GM23338 (cell line): Measurements from ENCODE around the gene IKBKG. TPM values are rescaled to one million over a fixed set of nuclear protein-coding genes. Genes with fewer than 3 reads are reported as not detected.

Experiments
- ATAC-seq: fragments of 200-7000 bp; cut with Tn5 transposase; 3 replicates; pipeline ENCODE4 v1.9.1; 2020
- DNase-seq: peaks from one replicate; pipeline ENCODE4 v3.0.0-alpha.2; 2015; ENCODE audit warnings: low spot score
- H2AFZ ChIP-seq: fragments of 200-600 bp; sonication (generic); 2 replicates; pipeline ENCODE4 v1.8.0; 2016; ENCODE audit warnings: antibody characterized with exemption, mild to moderate bottlenecking, moderate library complexity
- H3F3A ChIP-seq: fragments of 200-600 bp; sonication (generic); replicated peaks from 2 replicates; pipeline ENCODE4 v1.8.0; 2017; ENCODE audit warnings: antibody characterized with exemption, mixed run types, low read depth
- H3K27ac ChIP-seq: fragments of 200-600 bp; sonication (generic); 2 replicates; pipeline ENCODE4 v1.6.1; 2016; ENCODE audit warnings: low read depth
- H3K27me3 ChIP-seq: fragments of 200-600 bp; sonication (generic); 2 replicates; pipeline ENCODE4 v1.8.0; 2016; ENCODE audit warnings: mild to moderate bottlenecking, mixed run types, moderate library complexity; ENCODE audit not compliant: insufficient read depth
- H3K36me3 ChIP-seq: fragments of 200-600 bp; sonication (generic); 2 replicates; pipeline ENCODE4 v1.8.0; 2016; ENCODE audit warnings: mild to moderate bottlenecking; ENCODE audit not compliant: insufficient read depth
- H3K4me1 ChIP-seq: fragments of 200-600 bp; sonication (generic); 2 replicates; pipeline ENCODE4 v1.8.0; 2016; ENCODE audit warnings: mild to moderate bottlenecking, moderate library complexity; ENCODE audit not compliant: insufficient read depth
- H3K4me2 ChIP-seq: fragments of 200-600 bp; sonication (generic); 2 replicates; pipeline ENCODE4 v1.7.1; 2017; ENCODE audit warnings: mixed run types
- H3K4me3 ChIP-seq: fragments of 200-600 bp; sonication (generic); 2 replicates; pipeline ENCODE4 v1.6.1; 2016; ENCODE audit warnings: mixed run types
- H3K79me2 ChIP-seq: fragments of 200-600 bp; sonication (generic); replicated peaks from 2 replicates; pipeline ENCODE4 v1.8.0; 2017; ENCODE audit warnings: mild to moderate bottlenecking; ENCODE audit not compliant: insufficient read depth
- H3K9me2 ChIP-seq: fragments of 200-600 bp; sonication (generic); 2 replicates; pipeline ENCODE4 v1.8.0; 2017; ENCODE audit not compliant: insufficient read depth
- H4K20me1 ChIP-seq: fragments of 200-600 bp; sonication (generic); replicated peaks from 2 replicates; pipeline ENCODE4 v1.8.0; 2017; ENCODE audit warnings: mild to moderate bottlenecking; ENCODE audit not compliant: insufficient read depth
- H3K27ac Mint-ChIP-seq: 2 replicates; pipeline ENCODE4 v1.8.0; 2020; ENCODE audit warnings: inconsistent platforms, mild to moderate bottlenecking, moderate library complexity, mixed read lengths
- H3K27me3 Mint-ChIP-seq: 3 replicates; pipeline ENCODE4 v1.8.0; 2022; ENCODE audit warnings: low read depth, mild to moderate bottlenecking, moderate library complexity, mixed read lengths, inconsistent platforms; ENCODE audit not compliant: insufficient read depth, poor library complexity
- H3K36me3 Mint-ChIP-seq: 3 replicates; pipeline ENCODE4 v1.8.0; 2021; ENCODE audit warnings: low read depth, mild to moderate bottlenecking, inconsistent platforms, moderate library complexity, mixed read lengths
- H3K4me1 Mint-ChIP-seq: 3 replicates; pipeline ENCODE4 v1.8.0; 2020; ENCODE audit warnings: mild to moderate bottlenecking, inconsistent platforms, mixed read lengths
- H3K4me3 Mint-ChIP-seq: 3 replicates; pipeline ENCODE4 v1.8.0; 2021; ENCODE audit warnings: moderate library complexity, mild to moderate bottlenecking, inconsistent platforms, mixed read lengths
- H3K9me3 Mint-ChIP-seq: 3 replicates; pipeline ENCODE4 v1.8.0; 2020; ENCODE audit warnings: moderate library complexity, mild to moderate bottlenecking, inconsistent platforms, mixed read lengths
- CREB1 ChIP-seq: fragments of 250-450 bp; sonication (Bioruptor Pico); IDR thresholded peaks from 2 replicates; pipeline ENCODE4 v1.5.0; 2020; ENCODE audit warnings: low read depth, mild to moderate bottlenecking, moderate library complexity
- EZH2phosphoT487 ChIP-seq: fragments of 200-600 bp; sonication (generic); IDR thresholded peaks from one replicate; pipeline ENCODE4 v1.8.1; 2018; ENCODE audit warnings: antibody characterized with exemption; ENCODE audit not compliant: unreplicated experiment
- JUNB ChIP-seq: IDR thresholded peaks from one replicate; pipeline ENCODE4 v1.6.1; 2016; ENCODE audit warnings: antibody characterized with exemption; ENCODE audit not compliant: unreplicated experiment
- NANOG ChIP-seq: IDR thresholded peaks from 2 replicates; pipeline ENCODE4 v1.6.1; 2016; ENCODE audit warnings: antibody characterized with exemption, borderline replicate concordance
- POLR2AphosphoS5 ChIP-seq: IDR thresholded peaks from 2 replicates; pipeline ENCODE4 v1.6.1; 2016; ENCODE audit warnings: antibody characterized with exemption, low read depth
- REST ChIP-seq: IDR thresholded peaks from one replicate; pipeline ENCODE4 v1.6.1; 2018; ENCODE audit warnings: antibody characterized with exemption; ENCODE audit not compliant: unreplicated experiment
- STAT1 ChIP-seq: IDR thresholded peaks from one replicate; pipeline ENCODE4 v1.6.1; 2016; ENCODE audit warnings: antibody characterized with exemption; ENCODE audit not compliant: unreplicated experiment
- ZNF114 ChIP-seq: fragments of 250-450 bp; sonication (Bioruptor Pico); IDR thresholded peaks from 2 replicates; pipeline ENCODE4 v1.5.0; 2020; ENCODE audit warnings: mild to moderate bottlenecking, moderate library complexity
- ZNF331 ChIP-seq: fragments of 250-450 bp; sonication (Bioruptor Pico); IDR thresholded peaks from 2 replicates; pipeline ENCODE4 v1.5.0; 2020; ENCODE audit warnings: low read depth, mild to moderate bottlenecking, moderate library complexity
- ZNF462 ChIP-seq: fragments of 250-450 bp; sonication (Bioruptor Pico); IDR thresholded peaks from 2 replicates; pipeline ENCODE4 v1.5.0; 2020; ENCODE audit warnings: mild to moderate bottlenecking, moderate library complexity
- polyA plus RNA-seq: library from polyadenylated mRNA; unstranded; fragments of >200 nt; fragmentation: Nextera tagmentation; extraction: Ambion mirVana; gene quantifications from 2 replicates; pipeline ENCODE4 v1.2.1, GENCODE V29; 2016
- total RNA-seq: library from RNA; depleted of rRNA; stranded (reverse); fragments of >200 nt; shearing (Covaris generic); gene quantifications from 2 replicates; pipeline ENCODE4 v1.2.3, GENCODE V29; 2014

IKBKG gene
- total and polyA plus RNA-seq, 2 experiments from 2014 or later = 11.5 to 14.9 TPM

GRCh38 chrX:154530286-154530685, 17.1 kb upstream of the IKBKG start (continued):
- TF ChIP-seq ZNF462 = no peak
- no peak for TF ChIP-seq POLR2AphosphoS5

- Histone ChIP-seq H3K4me2 (no peak overlapping the region), H3K36me3 (no peaks in the 10 kb centered on the region; the same call in 1 of the 2 replicates), H3K27me3 (no peaks in the 10 kb centered on the region), H3K9me2 (no peaks in the 10 kb centered on the region), H3K27ac (no peak overlapping the region), H3K4me1 (no peaks in the 10 kb centered on the region), H4K20me1 (no peaks in the 10 kb centered on the region), H3F3A (no peaks in the 10 kb centered on the region), H3K79me2 (no peaks in the 10 kb centered on the region), H2AFZ (no peak overlapping the region), H3K4me3 (no peak overlapping the region)
- Mint-ChIP-seq H3K27me3 (peaks cover 17% of the 10 kb centered on the region), H3K4me3 (no peak overlapping the region), H3K36me3 (peaks cover 24% of the 10 kb centered on the region; the same call in 2 of the 3 replicates), H3K27ac (no peak overlapping the region), H3K9me3 (no peaks in the 10 kb centered on the region), H3K4me1 (peaks cover 3% of the 10 kb centered on the region; the same call in 2 of the 3 replicates)
- no peak for DNase-seq
- ATAC-seq = no peak
- TF ChIP-seq ZNF114 (CRISPR knock-in tag) (no peak), STAT1 (no peak), JUNB (no peak), NANOG (no peak), EZH2phosphoT487 (no peak), CREB1 (CRISPR knock-in tag) (no peak), POLR2AphosphoS5 (no peak), REST (no peak), ZNF331 (CRISPR knock-in tag) (no peak)
Observed at GRCh38 chrX:154531626-154532025, 15.8 kb upstream of the IKBKG start.
